Upper lobe of left lung (tissue), 6 donors: ENCODE data around the gene MMP14. TPM values are rescaled to one million over a fixed set of nuclear protein-coding genes. Genes with fewer than 3 reads are reported as not detected.

Experiments
- ATAC-seq, 2 donors: fragments of 200-7000 bp; cut with Tn5 transposase; one replicate each; pipeline ENCODE4 v1.9.1; 2022; ENCODE audit warnings: mild to moderate bottlenecking in 2 of 2, moderate library complexity in 2 of 2; ENCODE audit not compliant: low FRiP score in 2 of 2
- DNase-seq, 2 donors: peaks; one replicate each; pipeline ENCODE4 v3.0.0-alpha.2; 2019 to 2020
- H3K27ac ChIP-seq, 4 donors: fragments of 200-600 bp; sonication (generic); one replicate each; pipeline ENCODE4 v1.5.1; 2016 to 2019
- H3K27me3 ChIP-seq, 4 donors: fragments of 200-600 bp; sonication (generic); one replicate each; pipeline ENCODE4 v1.5.1; 2017 to 2019
- H3K36me3 ChIP-seq, 4 donors: fragments of 200-600 bp; sonication (generic); one replicate each; pipeline ENCODE4 v1.5.1; 2016 to 2019
- H3K4me1 ChIP-seq, 4 donors: fragments of 200-600 bp; sonication (generic); one replicate each; pipeline ENCODE4 v1.5.1; 2018 to 2019
- H3K4me3 ChIP-seq, 4 donors: fragments of 200-600 bp; sonication (generic); one replicate each; pipeline ENCODE4 v1.5.1; 2017 to 2019; ENCODE audit warnings: mild to moderate bottlenecking in 2 of 4, moderate library complexity in 1 of 4
- H3K9me3 ChIP-seq, 4 donors: fragments of 200-600 bp; sonication (generic); one replicate each; pipeline ENCODE4 v1.5.1; 2018 to 2019
- EP300 ChIP-seq, 4 donors: sonication (generic); formaldehyde crosslinking; IDR thresholded peaks; one replicate each; pipeline ENCODE4 v1.5.1; 2017; ENCODE audit warnings: antibody characterized with exemption in 4 of 4, control low read depth in 2 of 4
- POLR2A ChIP-seq, 4 donors: fragments of 450-650 bp; IDR thresholded peaks; one replicate each; pipeline ENCODE4 v1.5.1; 2016 to 2017; ENCODE audit warnings: antibody characterized with exemption in 4 of 4, mild to moderate bottlenecking in 2 of 4
- POLR2AphosphoS5 ChIP-seq, 2 donors: sonication (generic); formaldehyde crosslinking; IDR thresholded peaks; one replicate each; pipeline ENCODE4 v1.5.1; 2017; ENCODE audit warnings: antibody characterized with exemption in 2 of 2
- WGBS, 2 donors: methylation state at CpG; one replicate each; pipeline ENCODE4 v1.1.5; 2017 to 2018; 5-methylcytosine and 5-hydroxymethylcytosine counted together
- total RNA-seq, 6 donors: library from RNA; depleted of rRNA in 4 of 6; stranded (reverse); fragments of >200 nt in 4 of 6; gene quantifications; one replicate each; pipeline versions ENCODE4 v1.1.0 to v1.2.1, GENCODE V29; 2016 to 2021
- TF ChIP-seq, protein P1 (sequence below), 6 experiments: fragments of 450-650 bp in 4 of 6; fragments of 200-600 bp in 2 of 6; sonication (generic) in 2 of 6; IDR thresholded peaks; one replicate each; pipeline ENCODE4 v1.5.1; 2016 to 2019; ENCODE audit warnings: antibody characterized with exemption in 6 of 6
- donor health status: DM: no; HTN: no; CAD: no; lungs with moderate emphysema.
- donor health status: DM: no; HTN: yes; CAD: no; lungs with severe emphysema.

MMP14 gene
- total RNA-seq, 6 donors from 2014 or later: 53.4 to 157 (median 104) TPM

DNA sequence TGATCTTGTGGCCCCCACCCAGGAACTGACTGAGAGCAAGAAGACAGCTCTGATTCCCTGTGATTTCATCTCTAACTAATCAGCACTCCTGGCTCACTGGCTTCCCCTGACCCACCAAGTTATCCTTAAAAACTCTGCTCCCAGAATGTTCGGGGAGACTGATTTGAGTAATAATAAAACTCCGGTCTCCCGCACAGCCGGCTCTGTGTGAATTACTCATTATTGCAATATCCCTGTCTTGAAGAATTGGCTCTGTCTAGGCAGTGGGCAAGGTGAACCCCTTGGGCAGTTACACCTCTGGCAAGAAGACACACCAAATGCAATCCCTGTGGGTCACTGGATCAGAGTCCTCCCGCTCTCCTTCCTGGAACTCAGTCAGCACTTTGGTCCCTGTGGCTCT, 42.4 kb upstream of the MMP14 start:
- DNase-seq: no peak
- H3K9me3 ChIP-seq: no peaks in the 10 kb centered on the region
- no peaks in the 10 kb centered on the region for H3K36me3 ChIP-seq
- no peak overlapping the region for H3K4me3 ChIP-seq
- 74 to 77% methylated on average over 5 of the region's 5 CpGs for WGBS, 2 donors
- H3K4me1 ChIP-seq: peaks cover 0 to 12% (median 3%) of the 10 kb centered on the region in 4 donors
- no peak overlapping the region for H3K27ac ChIP-seq
- no peaks in the 10 kb centered on the region for H3K27me3 ChIP-seq
- no peak for TF ChIP-seq EP300 (IDR thresholded peaks at IDR 0.05)
- TF ChIP-seq, protein P1, sequence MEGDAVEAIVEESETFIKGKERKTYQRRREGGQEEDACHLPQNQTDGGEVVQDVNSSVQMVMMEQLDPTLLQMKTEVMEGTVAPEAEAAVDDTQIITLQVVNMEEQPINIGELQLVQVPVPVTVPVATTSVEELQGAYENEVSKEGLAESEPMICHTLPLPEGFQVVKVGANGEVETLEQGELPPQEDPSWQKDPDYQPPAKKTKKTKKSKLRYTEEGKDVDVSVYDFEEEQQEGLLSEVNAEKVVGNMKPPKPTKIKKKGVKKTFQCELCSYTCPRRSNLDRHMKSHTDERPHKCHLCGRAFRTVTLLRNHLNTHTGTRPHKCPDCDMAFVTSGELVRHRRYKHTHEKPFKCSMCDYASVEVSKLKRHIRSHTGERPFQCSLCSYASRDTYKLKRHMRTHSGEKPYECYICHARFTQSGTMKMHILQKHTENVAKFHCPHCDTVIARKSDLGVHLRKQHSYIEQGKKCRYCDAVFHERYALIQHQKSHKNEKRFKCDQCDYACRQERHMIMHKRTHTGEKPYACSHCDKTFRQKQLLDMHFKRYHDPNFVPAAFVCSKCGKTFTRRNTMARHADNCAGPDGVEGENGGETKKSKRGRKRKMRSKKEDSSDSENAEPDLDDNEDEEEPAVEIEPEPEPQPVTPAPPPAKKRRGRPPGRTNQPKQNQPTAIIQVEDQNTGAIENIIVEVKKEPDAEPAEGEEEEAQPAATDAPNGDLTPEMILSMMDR (IDR thresholded peaks at IDR 0.05): no peak
- no peak for TF ChIP-seq POLR2A (IDR thresholded peaks at IDR 0.05)
- TF ChIP-seq POLR2AphosphoS5 (IDR thresholded peaks at IDR 0.05): no peak
- ATAC-seq: no peak

DNA sequence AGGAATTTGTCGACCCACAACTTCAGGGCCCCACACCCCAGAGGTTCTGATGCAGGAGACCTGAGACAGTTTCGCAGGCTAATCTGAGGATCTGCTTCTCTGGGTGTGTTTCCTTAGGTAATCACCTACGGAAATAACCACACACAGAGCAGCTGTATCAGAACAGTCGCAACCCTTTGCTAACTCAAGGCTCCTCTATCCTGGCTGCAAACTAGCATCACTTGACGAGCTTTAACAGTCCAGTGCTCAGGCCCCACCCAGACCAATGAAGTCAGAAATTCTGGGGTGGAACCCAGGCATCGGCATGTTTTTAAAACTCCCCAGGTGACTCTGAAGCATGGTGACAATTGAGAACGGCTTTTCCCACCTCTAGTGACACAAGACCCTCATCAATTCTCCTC, 41.8 kb upstream of the MMP14 start:
- DNase-seq (no peak), ATAC-seq (no peak)
- Histone ChIP-seq H3K27ac (no peak overlapping the region), H3K9me3 (no peaks in the 10 kb centered on the region), H3K36me3 (no peaks in the 10 kb centered on the region), H3K4me3 (no peak overlapping the region), H3K4me1 (peaks cover 0 to 12% (median 3%) of the 10 kb centered on the region in 4 donors), H3K27me3 (no peaks in the 10 kb centered on the region)
- 95 to 96% methylated on average over 6 of the region's 7 CpGs for WGBS, 2 donors
- TF ChIP-seq, protein P1 (IDR thresholded peaks at IDR 0.05): no peak
- TF ChIP-seq POLR2A (IDR thresholded peaks at IDR 0.05) (no peak), EP300 (IDR thresholded peaks at IDR 0.05) (no peak), POLR2AphosphoS5 (IDR thresholded peaks at IDR 0.05) (no peak)

DNA sequence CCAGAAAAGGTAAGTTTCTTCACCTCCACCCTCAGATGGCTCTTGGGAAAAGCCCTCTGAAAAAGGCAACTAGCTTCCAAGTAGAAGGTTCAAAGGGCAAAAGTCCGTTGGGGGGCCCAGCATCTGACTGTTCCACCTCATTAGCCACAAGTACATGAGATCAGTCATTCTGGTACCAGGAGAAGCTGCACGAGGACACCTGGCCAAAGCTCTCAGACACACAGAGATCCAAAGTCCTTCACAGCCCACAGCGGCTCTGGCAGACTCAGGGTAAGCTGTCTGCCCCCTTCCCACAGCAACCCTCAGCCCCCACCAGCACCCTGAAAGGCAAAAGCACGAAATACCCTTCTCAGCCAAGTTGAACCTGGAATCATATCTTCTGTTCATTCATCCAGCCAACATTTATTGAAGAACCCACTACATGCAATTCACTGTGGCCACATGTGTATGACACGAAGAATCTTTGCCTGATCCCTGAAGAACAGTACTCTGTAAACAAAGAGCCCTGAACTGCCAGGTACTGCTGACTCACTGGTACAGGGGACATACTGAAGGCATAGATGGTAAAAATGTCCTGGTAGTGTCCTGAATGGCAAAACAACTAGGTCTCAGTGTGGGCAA, 40.2 kb upstream of the MMP14 start:
- Histone ChIP-seq H3K9me3 (no peaks in the 10 kb centered on the region), H3K4me1 (peaks cover 0 to 8% (median 3%) of the 10 kb centered on the region in 4 donors), H3K36me3 (no peaks in the 10 kb centered on the region), H3K4me3 (no peak overlapping the region), H3K27me3 (no peaks in the 10 kb centered on the region), H3K27ac (no peak overlapping the region)
- TF ChIP-seq POLR2AphosphoS5 (IDR thresholded peaks at IDR 0.05) (no peak), POLR2A (IDR thresholded peaks at IDR 0.05) (no peak)
- TF ChIP-seq, protein P1 (IDR thresholded peaks at IDR 0.05): no peak
- DNase-seq: no peak
- no peak for ATAC-seq
- WGBS, 2 donors: 75 to 78% methylated on average over 5 of the region's 5 CpGs

DNA sequence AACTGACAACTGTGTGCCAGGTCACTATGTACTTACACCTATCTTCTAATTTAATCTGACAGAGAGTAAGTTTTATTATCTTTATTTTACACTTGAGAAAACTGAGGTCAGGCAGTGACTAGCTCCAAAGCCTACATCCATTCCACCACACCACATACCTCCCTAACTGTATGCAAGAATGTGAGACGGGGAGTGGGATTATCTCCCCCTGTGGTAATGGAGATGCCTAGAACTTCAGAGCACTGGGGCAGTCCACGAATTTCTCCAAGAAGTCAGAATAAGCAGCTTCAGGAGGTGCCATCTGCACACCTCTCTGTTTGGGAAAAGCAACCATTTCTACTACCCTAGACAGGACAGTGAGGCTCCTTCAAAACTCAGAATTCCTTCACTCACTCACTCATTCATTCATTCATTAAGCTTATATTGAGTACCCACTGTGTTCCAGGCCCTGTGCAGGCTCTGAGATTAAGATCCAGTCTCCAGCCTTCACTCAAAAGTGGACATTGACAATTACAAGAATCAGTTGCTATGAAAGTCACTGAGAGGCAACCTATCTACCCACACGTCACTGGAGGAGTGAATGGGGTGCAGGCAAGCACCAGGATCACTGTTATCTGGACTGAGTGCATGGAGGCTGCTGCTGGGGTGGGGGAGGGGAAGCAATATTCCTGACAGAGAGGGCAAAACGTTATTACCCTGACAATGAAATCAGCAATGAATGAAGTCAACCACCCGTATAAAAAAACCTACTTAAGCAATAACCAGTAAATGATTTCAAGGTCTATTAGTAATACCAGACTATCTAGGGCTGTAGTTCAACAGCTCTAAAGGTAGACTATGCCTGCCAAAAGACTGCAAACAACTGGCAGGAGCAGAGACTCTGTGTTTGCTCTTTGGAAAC, 39.1 kb upstream of the MMP14 start:
- Histone ChIP-seq H3K27me3 (no peaks in the 10 kb centered on the region), H3K4me3 (no peak overlapping the region), H3K36me3 (no peaks in the 10 kb centered on the region), H3K27ac (no peak overlapping the region), H3K9me3 (no peaks in the 10 kb centered on the region), H3K4me1 (peaks cover 0 to 8% (median 3%) of the 10 kb centered on the region in 4 donors)
- 49 to 66% methylated on average over 5 of the region's 5 CpGs for WGBS, 2 donors
- ATAC-seq (no peak), DNase-seq (no peak)
- no peak for TF ChIP-seq EP300 (IDR thresholded peaks at IDR 0.05)
- TF ChIP-seq, protein P1 (IDR thresholded peaks at IDR 0.05): no peak
- no peak for TF ChIP-seq POLR2A (IDR thresholded peaks at IDR 0.05)
- TF ChIP-seq POLR2AphosphoS5 (IDR thresholded peaks at IDR 0.05): no peak
